Activated CD8-positive, alpha-beta memory T cell treated with anti-CD3 and anti-CD28 coated beads for 4 hours (primary cell): ENCODE data around the gene ALKBH6.
"Not testable (repeated sequence)": the region's sequence is repeated elsewhere in the genome, so short reads cannot be mapped to it uniquely, and the experiment has no call there.

Experiments
- DNase-seq, 2 donors: peaks; one replicate each; pipeline ENCODE4 v3.0.0-alpha.2; 2020; ENCODE audit warnings: low read depth in 2 of 2

Gene ALKBH6

DNA sequence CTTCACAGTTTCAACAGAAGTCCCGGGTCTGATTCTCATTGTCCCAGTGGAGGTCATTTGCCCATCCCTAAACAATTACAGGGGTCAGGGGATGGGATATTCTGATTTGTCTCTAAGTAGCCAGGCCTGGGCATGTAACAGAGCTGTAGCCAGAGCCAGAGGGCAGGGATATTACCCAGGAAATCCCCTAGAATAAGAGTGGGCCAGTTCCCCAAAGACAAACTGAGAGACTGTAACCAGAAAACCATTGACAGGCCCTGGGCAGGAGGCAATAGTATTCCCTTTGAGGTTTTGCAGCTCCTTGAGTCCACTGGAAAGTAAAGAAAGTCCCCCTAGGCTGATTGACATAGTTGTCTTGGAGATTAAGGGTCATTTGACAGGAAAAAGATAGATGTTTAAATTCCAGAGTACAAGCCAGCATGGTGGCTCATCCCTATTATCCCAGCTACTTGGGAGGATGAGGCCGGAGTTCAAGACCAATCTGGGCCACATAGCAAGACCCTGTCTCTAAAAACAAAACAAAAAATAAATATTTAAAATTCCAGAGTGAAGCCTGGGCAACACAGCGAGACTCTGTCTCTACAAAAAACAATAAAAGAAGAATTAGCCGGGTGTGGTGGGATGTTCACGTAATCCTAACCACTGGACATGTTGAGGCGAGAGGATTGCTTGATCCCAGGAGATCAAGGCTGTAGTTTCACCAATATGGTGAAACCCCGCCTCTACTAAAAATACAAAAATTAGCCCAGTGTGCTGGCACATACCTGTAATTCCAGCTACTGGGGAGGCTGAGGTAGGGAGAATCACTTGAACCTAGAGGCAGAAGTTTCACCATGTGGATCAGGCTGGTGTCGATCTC lies 20.9 kb downstream of the ALKBH6 start:
- DNase-seq: no peak

DNA sequence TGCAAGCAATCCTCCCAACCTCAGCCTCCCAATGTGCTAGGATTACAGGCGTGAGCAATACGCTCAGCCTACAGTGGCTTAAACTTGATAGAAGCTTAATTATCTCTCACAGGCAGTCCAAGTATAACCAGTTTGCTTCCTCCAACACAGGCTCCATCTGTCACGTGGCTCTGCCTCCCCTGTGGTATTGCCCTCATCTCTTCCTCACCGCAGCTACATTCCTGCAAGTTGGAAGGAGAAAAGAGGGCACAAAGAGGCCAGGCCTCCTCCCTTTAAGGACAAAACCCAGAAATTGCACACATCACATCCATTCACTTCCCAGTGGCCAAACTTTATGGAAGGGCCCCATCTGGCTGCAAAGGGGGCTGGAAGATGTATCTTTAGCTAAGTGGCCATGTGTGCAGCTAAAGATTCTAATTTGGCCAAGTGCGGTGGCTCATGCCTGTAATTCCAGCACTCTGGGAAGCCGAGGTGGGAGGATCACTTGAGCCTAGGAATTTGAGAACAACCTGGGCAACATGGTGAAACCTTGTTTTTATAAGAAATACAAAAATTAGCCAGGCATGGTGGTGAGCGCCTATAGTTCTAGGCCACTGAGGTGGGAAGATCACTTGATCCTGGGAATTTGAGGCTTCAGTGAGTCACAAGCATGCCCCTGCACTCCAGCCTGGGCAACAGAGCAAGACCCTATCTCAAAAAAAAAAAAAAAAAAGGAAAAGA lies 22.1 kb downstream of the ALKBH6 start:
- DNase-seq: no peak

DNA sequence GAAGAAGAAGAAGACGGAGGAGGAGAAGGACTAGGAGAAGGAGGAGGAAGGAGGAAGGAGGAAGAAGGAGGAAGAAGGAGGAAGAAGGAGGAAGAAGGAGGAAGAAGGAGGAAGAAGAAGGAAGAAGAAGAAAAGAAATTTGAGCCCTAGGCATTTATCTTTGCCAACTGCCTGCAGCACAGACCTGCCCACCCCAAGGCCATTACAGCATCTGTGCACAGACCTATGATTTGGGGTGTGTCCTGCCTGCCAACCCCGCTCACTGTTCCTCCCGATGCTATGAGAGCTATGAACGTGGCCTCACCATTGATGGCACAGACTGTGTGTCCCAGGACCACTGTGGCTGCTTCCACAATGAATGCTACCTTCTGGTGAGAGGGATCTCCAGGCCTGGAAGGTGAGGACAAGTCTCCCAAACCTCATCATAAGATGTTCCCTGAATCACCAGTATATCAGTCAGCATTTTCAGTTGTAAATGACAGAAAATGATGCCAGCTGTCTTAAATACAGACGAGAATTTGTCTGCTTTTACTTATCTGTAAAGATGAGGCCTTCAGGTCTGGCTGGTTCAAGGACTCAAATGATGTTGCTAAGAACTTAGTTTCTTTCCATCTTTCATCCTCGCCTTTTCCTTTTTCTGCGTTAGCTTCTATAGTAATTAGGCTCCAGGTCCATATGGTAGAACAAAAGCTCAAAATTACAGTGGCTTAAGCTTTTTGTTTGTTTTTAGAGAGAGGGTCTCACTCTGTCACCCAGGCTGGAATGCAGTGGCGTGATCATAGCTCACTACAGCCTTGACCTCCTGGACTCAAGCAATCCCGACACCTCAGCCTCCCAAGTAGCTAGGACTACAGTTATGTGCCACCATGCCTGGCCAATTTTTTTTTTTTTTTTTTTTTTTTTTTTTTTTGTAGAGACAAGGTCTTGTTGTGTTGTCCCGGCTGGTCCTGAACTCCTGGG lies 23.0 kb downstream of the ALKBH6 start:
- DNase-seq: no peak

DNA sequence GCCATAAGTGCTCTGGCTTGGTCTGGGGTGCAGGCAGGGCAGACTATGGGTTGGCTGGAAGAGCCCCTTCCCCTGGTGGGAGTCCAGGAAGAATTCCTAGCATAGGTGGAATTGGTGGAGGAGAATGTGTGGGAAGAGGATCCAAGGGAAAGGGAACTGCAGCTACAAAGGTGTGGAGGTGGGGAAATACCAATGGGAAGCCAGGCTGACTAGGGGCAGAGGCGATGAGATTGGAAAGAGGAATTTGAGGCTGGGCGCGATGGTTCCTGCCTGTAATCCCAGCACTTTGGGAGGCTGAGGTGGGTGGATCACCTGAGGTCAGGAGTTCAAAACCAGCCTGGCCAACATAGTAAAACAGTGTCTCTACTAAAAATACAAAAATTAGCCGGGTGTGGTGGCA lies 23.9 kb downstream of the ALKBH6 start:
- no peak for DNase-seq

DNA sequence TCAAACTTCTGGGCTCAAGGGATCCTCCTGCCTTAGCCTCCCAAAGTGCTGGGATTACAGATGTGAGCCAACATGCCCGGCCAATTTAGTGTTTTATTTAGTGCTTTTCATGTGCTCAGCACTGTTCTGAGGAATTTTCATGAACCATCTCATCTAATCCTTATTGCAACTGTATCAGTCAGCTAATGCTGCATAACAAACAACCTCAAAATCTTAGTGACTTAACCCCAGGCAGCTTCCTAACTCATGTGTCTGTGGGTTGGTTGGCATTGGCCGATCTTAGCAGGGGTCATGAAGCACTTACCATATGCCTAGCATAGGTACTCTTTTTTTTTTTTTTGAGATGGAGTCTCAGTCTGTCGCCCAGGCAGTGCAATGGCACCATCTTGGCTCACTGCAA lies 25.2 kb downstream of the ALKBH6 start:
- DNase-seq: no peak

DNA sequence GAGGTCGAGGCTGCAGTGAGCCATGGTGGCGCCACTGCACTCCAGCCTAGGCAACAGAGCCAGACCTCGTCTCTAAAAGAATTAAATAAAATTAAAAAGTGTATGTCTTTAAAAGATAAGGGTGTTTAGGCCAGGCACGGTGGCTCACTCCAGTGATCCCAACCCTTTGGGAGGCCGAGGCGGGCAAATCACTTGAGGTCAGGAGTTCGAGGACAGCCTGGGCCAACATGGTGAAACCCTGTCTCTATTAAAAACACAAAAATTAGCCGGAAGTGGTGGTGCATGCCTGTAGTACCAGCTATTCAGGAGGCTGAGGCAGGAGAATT lies 26.5 kb downstream of the ALKBH6 start:
- DNase-seq: no peak

DNA sequence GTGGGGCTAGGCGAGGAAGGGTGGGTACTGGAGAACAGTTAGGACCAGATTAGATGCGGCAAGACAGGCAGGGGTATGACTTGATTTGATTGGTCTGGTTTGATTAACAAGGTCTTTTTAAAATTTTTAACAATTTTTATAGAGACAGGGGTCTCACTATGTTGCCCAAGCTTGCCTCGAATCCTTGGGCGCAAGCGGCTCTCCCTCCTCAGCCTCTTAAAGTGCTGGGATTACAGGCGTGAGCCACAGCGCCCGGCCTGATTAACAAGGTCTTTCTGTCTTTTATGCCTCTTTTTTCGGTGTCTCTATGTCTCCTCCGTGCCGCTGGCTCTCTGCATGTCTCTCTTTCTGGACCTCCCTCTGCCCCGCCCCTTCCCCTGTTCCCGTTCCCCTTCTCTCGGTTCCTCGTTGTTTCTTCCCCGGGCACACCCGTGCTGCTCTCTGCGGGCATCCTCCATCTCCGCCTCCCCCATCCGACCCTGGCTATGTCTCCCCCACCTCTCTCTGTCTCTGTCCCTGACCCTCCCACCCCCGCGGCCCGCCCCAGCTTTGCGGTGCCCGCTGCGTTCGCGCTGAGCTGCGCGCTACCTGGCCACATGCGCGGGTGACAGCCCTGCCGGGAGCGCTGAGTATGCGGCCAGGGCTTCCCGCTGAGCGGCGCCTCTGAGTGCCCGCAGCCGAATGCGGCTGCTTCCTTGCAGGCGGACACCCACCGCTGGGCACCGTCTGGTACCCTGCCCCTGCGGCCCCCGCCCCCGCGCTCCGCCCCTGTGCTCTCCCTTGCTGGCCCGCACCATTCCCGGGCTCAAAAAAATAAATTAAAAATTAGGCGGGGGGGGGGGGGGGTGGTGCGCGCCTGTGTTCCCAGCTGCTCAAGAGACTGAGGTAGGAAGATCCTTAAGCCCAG lies 27.1 kb downstream of the ALKBH6 start:
- no peak for DNase-seq

DNA sequence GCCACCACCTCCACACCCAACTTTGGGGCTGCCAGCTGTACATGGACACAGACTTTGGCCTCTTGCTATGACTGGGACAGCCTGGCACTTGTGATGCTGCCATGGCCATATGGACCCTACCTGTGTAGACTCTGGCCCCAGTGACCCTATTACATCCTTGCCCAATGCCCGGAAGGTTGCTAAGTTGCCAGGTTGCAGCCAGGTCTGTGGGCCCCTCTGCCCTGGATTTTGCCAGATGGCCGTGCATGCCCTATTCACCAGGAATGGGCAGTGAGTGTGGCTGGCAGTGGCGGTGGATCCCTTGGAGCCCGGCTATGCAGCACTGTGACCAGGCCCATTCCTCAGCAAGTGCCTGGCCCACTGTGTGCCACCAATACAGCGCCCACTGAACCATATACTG lies 27.9 kb downstream of the ALKBH6 start:
- DNase-seq: no peak

DNA sequence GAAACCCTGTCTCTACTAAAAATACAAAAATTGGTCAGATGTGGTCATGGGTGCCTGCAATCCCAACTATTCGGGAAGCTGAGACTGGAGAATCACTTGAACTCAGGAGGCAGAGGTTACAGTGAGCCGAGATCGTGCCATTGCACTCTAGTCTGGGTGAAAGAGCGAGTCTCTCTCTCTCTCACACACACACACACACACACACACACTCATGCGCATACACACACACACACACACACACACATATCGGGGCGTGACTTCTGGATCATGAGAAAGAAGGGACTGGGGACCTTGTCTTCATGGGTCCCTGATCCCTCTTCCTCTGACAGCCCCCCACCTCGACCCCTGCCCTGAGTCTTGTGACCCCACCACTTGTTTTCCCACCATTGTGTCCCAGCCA lies 30.8 kb downstream of the ALKBH6 start:
- DNase-seq: no peak

DNA sequence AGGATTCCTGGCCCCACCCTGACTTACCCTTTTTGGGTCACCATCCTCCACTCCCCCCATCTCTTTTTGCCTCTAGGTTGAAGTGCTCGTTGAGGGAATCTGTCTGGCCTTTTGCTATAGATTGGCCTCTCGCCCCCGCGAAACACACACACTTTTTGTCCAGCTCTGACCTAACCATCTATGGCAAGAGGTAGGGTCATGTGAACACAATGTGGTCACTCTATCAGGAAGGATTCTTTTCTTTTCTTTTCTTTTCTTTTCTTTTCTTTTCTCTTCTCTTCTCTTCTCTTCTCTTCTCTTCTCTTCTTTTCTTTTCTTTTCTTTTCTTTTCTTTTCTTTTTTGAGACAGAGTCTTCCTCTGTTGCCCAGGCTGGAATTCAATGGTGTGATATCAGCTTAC lies 33.0 kb downstream of the ALKBH6 start:
- DNase-seq: not testable (repeated sequence)

DNA sequence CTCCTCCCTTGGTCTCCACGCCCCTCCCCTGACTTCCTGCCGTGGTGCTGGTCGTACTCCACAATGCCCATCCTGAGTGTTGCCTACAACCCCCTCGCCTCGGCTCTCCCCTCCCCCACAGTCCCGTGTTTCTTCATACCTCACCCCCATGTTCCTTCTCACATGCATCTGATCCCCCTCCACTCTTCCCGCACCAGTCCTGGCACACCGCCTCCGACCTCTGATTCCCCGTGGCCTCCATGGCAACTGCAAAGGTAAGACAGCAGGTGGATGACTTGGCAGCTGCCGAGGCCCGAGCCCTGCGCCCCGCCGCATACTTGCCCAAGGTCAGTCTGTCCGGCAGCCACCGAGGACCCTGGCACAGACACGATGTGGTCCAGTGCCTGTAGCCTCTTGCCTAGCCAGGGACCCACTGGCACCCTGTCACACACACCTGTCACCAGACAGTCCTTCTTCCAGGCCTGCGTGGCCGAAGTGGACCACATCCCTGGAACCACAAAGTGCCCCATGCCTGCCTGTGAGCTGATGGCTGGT lies 35.1 kb downstream of the ALKBH6 start:
- DNase-seq: no peak

DNA sequence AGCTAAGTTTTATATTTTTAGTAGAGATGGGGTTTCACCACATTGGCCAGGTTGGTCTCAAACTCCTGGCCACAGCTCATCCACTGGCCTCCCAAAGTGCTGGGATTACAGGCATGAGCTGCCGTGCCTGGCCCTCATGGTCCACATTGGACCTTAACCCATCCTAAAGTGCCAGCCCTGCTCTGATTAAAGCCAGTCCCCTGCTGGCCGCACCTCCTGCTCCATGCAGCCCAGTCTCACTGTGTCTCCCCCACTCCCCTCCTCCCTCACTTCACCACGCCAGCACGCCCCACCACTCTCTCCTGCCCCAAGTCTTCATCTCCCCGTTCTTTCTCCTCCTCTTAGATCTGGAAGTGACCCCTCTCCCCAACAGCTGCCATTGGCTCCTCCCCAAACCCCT lies 35.7 kb downstream of the ALKBH6 start:
- DNase-seq: no peak

DNA sequence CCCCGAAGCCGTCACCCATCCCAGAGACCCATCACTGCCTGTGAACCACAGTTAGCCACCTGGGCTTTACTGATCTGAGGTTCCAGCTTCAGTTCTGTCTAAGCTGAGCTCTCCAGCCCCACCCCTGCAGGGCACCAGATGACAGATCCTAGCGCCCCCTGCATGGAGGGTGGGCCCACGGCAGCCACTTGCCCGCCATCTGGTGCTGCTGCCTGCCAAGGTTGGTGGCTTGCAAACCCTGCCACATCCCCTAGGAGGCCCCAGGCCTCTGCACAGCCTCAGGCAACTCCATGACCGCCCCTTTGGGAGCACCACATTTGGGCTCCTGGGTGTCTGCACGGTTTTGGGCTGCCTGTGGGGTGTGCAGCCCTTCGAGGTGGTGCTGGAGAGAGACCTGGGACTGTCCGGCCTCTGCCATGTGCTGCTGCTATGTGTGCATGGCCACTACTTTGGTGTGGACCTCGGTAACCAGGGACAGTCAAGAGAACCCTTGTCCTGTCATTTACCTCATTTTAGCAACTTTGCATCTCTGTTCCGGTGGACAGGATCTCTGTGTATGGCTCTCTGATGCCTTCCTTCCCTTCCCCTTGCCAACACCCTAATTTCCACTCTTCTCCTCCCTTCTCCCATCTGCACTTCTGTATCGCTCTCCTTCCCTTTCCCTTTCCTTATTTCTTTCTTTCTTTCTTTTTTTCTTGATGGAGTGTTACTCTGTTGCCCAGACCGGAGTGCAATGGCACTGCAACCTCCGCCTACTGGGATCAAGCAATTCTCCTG lies 36.4 kb downstream of the ALKBH6 start:
- DNase-seq: no peak

DNA sequence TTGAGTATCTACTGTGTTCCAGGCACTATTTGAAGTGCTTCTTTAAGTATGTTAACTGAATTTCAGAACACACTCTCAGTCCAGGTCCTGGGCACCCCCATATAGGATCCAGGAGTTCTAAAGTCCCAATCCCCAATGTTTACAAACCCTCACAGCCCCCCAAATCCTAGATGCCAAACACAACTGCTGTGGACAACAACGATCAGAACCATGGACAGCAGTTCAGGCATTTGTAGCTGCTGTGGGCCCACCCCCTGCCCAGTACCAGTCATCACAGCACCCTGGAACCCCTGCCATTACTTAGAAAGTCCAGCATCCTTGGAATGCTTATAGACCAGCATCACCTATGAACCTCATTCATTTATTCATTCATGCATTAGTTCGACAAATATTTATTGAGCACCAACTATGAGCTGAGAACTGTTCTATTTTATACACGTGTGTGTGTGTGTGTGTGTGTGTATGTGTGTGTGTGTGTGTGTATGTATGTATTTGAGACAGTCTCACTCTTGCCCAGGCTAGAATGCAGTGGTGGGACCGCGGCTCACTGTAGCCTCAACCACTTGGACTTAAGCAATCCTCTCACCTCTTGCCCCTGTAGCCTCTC lies 38.3 kb downstream of the ALKBH6 start:
- DNase-seq: no peak

DNA sequence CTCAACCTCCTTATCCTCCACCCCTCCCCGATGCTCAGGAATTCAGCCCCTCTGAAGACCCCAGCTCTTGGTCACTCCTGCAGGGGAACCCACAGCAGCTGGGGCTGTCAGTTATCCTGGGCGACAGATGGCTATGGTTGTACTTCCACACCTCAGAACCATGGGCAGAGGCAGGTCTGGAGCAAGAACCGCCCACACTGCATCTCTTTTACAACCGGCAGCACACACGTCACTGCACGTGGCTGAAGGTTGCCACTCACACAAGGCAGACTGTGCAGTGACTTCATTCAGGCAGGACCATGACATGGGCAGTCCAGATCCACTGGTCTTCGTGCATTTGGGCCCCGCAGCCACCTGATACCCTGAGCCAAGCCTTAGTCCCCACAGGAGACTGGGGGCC lies 40.5 kb downstream of the ALKBH6 start:
- no peak for DNase-seq

DNA sequence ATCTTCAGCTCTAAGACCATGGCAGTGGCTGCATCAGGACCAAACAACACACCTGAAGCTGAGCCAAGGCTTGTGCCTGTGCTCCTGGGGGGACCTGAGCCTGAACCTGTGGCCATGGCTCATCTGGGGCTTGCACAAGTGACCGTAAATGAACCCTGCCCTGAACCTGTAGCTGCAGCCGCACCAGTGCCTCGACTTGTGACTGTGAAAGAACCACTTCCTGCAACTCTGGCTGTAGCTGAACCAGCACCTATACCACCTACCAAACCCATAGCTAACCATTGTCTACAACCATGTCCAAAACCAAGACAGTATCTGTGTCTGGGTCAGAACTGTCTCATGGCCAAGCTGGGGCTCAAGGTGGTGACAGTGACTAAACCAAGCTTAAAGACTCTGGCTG lies 47.2 kb downstream of the ALKBH6 start:
- DNase-seq: no peak

DNA sequence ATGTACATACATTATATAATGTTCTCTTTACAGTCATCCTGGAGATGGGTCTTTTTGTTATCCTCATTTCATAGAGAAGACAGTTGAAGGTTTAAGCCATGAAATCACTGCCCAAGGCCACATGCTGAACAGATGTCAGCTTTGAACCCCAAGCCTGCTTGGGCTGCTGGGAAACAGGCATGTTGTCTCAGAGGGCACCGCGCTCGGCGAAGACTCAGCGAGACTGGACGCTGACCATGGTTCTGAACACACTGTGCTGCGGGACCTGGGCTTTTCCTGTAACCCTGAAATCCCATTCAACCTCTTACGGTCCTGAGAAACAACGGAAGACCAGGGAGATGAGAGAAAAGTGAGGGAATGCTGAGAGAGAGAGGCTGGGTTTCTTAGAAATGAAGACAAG lies 50.5 kb downstream of the ALKBH6 start:
- DNase-seq: no peak

DNA sequence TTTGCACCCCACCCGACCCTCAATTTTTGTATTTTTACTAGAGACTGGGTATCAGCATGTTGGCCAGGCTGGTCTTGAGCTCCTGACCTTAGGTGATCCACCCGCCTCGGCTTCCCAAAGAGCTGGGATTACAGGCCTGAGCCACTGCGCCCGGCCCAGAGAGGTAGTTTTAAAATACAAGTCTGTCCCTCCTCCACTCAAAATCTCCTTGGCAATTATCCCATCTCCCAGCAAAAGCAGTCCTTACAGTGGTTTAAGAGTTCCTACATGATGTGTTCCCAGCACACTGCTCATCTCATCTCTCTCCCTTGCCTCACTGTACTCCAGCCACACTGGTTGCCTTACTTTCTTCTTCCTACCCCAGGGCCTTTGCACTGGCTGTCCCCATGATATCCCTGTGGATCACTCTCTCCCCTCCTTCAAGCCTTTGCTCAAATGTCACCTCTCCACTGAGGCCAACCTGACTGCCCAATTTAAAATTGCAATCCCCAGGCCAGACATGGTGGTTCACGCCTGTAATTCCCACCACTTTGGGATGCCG lies 53.5 kb downstream of the ALKBH6 start:
- DNase-seq: no peak

DNA sequence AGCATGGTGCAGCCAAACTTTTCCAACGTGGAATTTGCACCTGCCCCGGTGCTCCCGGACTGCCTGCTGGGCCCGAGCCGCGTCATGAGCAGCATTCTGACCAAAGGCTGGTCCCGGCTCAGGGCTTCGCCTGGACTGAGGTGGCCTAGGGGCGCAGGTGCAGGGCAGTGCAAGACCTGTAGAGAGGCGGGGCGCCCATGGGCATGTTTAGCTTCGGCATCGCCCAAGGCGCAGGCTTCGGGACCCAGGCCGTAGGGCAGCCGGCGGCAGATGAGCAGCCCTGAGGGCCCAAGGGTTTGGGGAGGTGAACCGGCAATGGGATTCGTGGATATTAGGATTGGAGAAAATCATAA lies 54.1 kb downstream of the ALKBH6 start:
- DNase-seq: no peak
